ENCODE measurements around the gene TICAM1. TPM values are rescaled to one million over a fixed set of nuclear protein-coding genes. Genes with fewer than 3 reads are reported as not detected.

Gene TICAM1
- total RNA-seq (1 to 10 TPM; 5.8 to 6.9 (median 6.7) TPM), polyA plus RNA-seq (5.3 TPM)
- long read RNA-seq, donor 1, partial matches to known transcripts: 0 of 5 reads
- long read RNA-seq, donor 1, other reads (novel, unspliced or antisense): 5 of 5 reads
- long read RNA-seq, donor 2, transcript TICAM1-201 (2 exons, 2,676 nt): major isoform, 5 of 6 reads
- long read RNA-seq, donor 2, partial matches to known transcripts: 0 of 6 reads
- long read RNA-seq, donor 2, other reads (novel, unspliced or antisense): 1 of 6 reads
- long read RNA-seq, donor 3, partial matches to known transcripts: 0 of 5 reads
- long read RNA-seq, donor 3, other reads (novel, unspliced or antisense): 5 of 5 reads
- long read RNA-seq, donor 4, partial matches to known transcripts: 0 of 5 reads
- long read RNA-seq, donor 4, other reads (novel, unspliced or antisense): 3 of 5 reads

DNA sequence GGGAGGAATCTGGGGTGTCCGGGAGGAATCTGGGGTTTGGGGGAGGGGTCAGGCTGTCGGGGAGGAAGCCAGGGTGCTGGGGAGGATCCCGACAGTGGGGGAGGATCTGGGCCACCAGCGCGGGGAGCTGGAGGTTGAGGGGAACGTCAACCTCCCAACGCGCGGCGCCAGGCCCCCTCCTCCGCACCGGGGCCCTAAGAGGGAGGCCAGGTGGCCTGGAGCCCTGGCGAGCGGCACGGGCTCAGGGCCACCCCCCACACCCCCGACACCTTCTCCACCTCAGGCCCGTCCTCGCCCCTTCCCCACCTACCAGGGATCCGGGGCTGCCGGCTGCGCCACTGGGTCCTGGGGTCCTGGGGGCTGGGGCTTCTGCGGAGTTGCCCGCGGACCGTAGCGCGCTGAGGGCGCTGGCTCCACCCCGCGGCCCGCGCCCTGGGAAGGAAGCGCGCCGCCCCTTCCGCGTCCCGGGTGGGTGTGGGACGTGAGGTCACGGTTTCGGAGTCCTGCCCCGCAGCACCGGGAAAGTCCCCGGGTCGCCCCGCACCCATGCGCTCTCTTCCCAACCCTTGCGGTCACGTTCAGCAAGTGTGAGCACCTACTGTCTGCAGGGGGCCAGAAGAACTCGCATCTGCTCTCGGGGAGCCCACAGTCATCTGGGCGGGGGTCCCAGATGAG is at the start of gene TICAM1:
Gene TICAM1 (minus strand): TSS at position 409 of the 675 bp plus-strand sequence. CDS start 13,335 bp downstream, outside the sequence.
- Histone ChIP-seq H3K27ac (ENCODE audit: low read length) (peak within 1 kb of the TSS; percentile 95), H3K4me3 (ENCODE audit: low read length) (peak within 1 kb of the TSS; percentile 94), H3K9me3 (ENCODE audit: control insufficient read depth, low read length) (no peaks in the 10 kb centered on the region), H3K4me1 (ENCODE audit: control insufficient read depth, insufficient read depth, low read length) (peaks cover 3% of the 10 kb centered on the region), H3K27me3 (ENCODE audit: control insufficient read depth, insufficient read depth) (no peaks in the 10 kb centered on the region)
- intact Hi-C loops (cut with DNase I): no loop called here
- ATAC-seq (peak; percentile 97 to 98), DNase-seq (peak; percentile 80 to 93 (median 92))
- under 1% methylated on average over 52 of the region's 52 CpGs for WGBS

DNA sequence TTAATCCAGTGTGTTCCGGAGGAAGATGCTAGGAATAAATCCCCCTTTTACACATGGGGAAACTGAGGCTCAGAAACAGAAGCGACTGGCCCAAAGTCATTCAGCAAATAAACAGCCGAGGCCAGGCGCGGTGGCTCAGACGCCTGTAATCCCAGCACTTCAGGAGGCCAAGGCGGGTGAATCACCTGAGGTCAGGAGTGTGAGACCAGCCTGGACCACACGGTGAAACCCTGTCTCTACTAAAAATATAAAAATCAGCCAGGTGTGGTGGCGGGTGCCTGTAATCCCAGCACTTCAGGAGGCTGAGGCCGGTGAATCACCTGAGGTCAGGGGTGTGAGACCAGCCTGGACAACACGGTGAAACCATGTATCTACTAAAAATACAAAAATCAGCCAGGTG is 47.5 kb upstream of the TICAM1 start:
- no peak overlapping the region for H3K4me3 ChIP-seq (ENCODE audit: low read length)
- no peaks in the 10 kb centered on the region for H3K4me1 ChIP-seq (ENCODE audit: control insufficient read depth, insufficient read depth, low read length)
- no peak for ATAC-seq
- intact Hi-C loops (cut with DNase I): loop anchor here in 1 of 4 donors (5.0 kb wide), 1 partner anchor 33 kb away; no protein-coding TSS in a partner anchor
- H3K27ac ChIP-seq (ENCODE audit: low read length): no peak overlapping the region
- WGBS: 90% methylated on average over 11 of the region's 11 CpGs
- no peaks in the 10 kb centered on the region for H3K9me3 ChIP-seq (ENCODE audit: control insufficient read depth, low read length)
- H3K27me3 ChIP-seq (ENCODE audit: control insufficient read depth, insufficient read depth): no peaks in the 10 kb centered on the region
- no peak for DNase-seq

DNA sequence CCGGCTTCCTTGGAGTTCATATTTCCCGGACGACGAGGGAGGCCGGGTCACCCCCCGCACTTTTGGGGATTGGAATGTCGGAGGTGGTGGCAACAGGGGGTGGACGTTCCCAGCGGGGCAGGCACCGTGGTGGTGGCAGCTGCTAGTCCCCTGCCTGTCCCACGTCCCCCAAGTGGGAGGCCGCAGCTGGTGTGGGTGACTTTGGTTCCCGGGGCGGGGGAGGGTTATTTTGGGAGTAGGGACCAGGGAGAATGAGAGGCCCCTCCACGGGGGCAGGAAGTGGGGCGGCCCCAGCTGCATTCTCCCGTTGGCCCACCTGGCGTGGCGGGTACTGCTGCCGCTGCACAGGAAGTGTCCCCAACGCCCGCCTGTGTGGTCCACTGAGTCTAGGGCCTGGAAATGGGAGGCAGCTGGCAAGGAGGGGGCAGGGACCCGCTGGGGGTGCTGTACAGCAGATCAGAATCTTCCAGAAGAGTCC is 47.0 kb upstream of the TICAM1 start:
- Histone ChIP-seq H3K9me3 (ENCODE audit: control insufficient read depth, low read length) (no peaks in the 10 kb centered on the region), H3K27ac (ENCODE audit: low read length) (peak overlapping the region; percentile 30), H3K27me3 (ENCODE audit: control insufficient read depth, insufficient read depth) (no peaks in the 10 kb centered on the region), H3K4me3 (ENCODE audit: low read length) (no peak overlapping the region), H3K4me1 (ENCODE audit: control insufficient read depth, insufficient read depth, low read length) (no peaks in the 10 kb centered on the region)
- WGBS: 35% methylated on average over 23 of the region's 23 CpGs
- intact Hi-C loops (cut with DNase I): loop anchor here in 1 of 4 donors (5.0 kb wide), 1 partner anchor 34 kb away; no protein-coding TSS in a partner anchor
- ATAC-seq: peak; percentile 56 to 66
- peak in 1 of 3 donors; percentile 61 for DNase-seq

DNA sequence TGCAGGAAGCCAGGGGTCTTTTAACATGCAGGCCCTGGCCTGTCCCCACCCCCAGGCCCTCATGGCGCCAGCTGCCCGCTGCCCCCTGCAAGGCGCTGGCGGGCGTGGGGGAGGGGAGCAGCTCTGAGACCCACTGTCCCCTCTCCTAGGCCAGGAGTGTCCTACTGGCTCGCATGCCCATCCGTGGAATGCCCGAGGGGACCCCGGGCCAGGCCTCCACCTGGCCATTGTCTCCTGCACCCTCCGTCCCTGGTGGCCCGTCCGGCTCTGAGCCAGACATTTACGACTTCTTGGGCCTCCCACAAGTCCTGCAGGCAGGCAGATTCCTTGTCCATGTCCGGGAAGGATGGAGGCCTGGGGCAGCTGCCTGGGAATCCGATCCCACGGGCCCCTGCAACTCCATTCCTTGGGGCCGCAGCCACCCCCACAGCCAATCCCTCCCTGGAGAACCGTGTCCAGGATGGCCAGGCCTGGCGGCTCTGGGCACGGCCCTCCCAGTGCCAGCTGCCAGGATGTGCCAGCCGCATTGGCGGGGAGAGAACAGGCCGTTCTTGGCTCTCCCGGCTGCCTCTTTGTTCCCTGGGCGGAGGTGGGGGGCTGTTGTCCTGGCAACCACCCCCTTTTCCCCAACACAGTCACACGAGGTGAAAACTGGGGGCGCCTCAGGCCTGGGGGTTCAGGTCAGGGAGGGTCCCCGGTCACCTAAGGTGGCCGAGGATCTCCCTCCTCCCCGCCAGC is 46.4 kb upstream of the TICAM1 start:
- H3K4me3 ChIP-seq (ENCODE audit: low read length): no peak overlapping the region
- H3K27me3 ChIP-seq (ENCODE audit: control insufficient read depth, insufficient read depth): no peaks in the 10 kb centered on the region
- DNase-seq (peak; percentile 31 to 72 (median 62)), ATAC-seq (peak; percentile 76 to 87)
- intact Hi-C loops (cut with DNase I): loop anchor here in 1 of 4 donors (5.0 kb wide), 1 partner anchor 34 kb away; no protein-coding TSS in a partner anchor
- 51% methylated on average over 30 of the region's 30 CpGs for WGBS
- no peaks in the 10 kb centered on the region for H3K9me3 ChIP-seq (ENCODE audit: control insufficient read depth, low read length)
- peak overlapping the region; percentile 30 for H3K27ac ChIP-seq (ENCODE audit: low read length)
- H3K4me1 ChIP-seq (ENCODE audit: control insufficient read depth, insufficient read depth, low read length): no peaks in the 10 kb centered on the region

DNA sequence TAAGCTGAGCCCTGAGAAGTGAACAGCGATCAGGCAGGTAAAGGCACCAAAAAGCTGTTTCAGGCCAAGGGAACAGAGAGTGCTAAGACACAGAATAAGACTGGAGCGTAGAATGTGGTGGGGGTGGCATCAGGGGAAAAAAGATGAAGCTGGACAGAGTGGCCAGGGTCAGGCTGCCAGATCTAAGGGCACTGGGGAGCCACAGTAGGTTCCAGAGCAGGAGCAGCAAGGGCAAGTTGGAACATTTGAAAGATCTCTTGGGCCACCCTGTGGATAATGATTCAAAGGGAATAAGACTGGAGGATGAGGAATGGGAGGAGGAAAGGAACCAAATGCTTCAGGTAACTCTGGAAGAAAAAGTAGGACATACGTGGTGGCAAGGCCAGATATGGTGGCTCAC is 42.4 kb upstream of the TICAM1 start:
- Histone ChIP-seq H3K4me1 (ENCODE audit: control insufficient read depth, insufficient read depth, low read length) (no peaks in the 10 kb centered on the region), H3K4me3 (ENCODE audit: low read length) (no peak overlapping the region), H3K9me3 (ENCODE audit: control insufficient read depth, low read length) (no peaks in the 10 kb centered on the region), H3K27me3 (ENCODE audit: control insufficient read depth, insufficient read depth) (no peaks in the 10 kb centered on the region), H3K27ac (ENCODE audit: low read length) (no peak overlapping the region)
- ATAC-seq (no peak), DNase-seq (no peak)
- intact Hi-C loops (cut with DNase I): loop anchor here in 3 of 4 donors (2.0 to 5.0 kb wide), 3 partner anchors 38 to 158 kb away; no protein-coding TSS in a partner anchor
- WGBS: 95% methylated on average over 3 of the region's 3 CpGs

DNA sequence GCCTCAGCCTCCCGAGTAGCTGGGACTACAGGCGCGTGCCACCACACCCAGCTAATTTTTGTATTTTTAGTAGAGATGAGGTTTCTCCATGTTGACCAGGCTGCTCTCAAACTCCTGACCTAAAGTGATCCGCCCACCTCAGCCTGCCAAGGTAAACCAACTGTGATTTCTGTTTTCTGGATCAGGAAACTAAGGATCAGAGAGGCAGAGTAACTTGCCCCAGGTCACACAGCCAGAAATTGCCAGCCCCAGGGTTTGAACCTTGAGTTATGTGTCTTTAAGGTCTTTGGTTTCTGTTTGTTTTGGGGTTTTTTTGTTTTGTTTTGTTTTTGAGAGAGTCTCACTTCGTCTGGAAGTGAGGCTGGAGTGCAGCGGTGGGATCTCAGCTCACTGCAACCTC is 40.2 kb upstream of the TICAM1 start:
- WGBS: 78% methylated on average over 6 of the region's 6 CpGs
- H3K9me3 ChIP-seq (ENCODE audit: control insufficient read depth, low read length): no peaks in the 10 kb centered on the region
- H3K27me3 ChIP-seq (ENCODE audit: control insufficient read depth, insufficient read depth): no peaks in the 10 kb centered on the region
- H3K4me1 ChIP-seq (ENCODE audit: control insufficient read depth, insufficient read depth, low read length): peaks cover 1% of the 10 kb centered on the region
- no peak overlapping the region for H3K27ac ChIP-seq (ENCODE audit: low read length)
- DNase-seq (no peak), ATAC-seq (no peak)
- H3K4me3 ChIP-seq (ENCODE audit: low read length): no peak overlapping the region
- intact Hi-C loops (cut with DNase I): loop anchor here in 3 of 4 donors (2.0 to 5.0 kb wide), 3 partner anchors 41 to 161 kb away; no protein-coding TSS in a partner anchor

DNA sequence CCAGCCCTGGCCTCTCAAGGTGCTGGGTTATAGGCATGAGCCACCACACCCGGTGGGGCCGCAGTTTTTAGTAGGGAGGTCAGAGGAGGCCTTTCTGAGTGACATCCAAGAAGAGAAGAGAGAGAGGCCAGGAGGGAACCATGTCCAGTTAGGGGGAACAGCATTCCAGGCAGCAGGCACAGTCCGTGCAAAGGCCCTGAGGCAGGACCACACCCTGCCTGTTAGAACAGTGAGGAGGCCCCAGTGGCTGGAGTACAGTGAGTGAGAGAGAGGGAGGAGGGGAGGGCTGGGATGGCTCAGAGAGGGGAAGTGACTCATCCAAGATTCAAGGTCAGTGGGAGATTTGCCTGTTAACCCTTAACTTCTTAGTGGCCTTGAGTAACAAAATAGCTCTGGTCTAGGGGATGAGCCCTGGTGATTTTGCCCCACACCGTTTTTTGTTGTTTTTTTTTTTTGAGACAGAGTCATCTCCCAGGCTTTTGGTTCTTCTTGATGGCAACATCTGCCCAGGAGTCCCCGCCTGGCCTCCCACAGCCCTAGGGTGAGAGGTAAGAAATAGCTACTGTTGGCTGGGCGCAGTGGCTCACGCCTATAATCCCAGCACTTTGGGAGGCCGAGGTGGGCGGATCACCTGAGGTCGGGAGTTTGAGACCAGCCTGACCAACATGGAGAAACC is 38.7 kb upstream of the TICAM1 start:
- ATAC-seq: peak; percentile 10 to 30
- Histone ChIP-seq H3K4me1 (ENCODE audit: control insufficient read depth, insufficient read depth, low read length) (peaks cover 4% of the 10 kb centered on the region), H3K27ac (ENCODE audit: low read length) (no peak overlapping the region), H3K27me3 (ENCODE audit: control insufficient read depth, insufficient read depth) (no peaks in the 10 kb centered on the region), H3K9me3 (ENCODE audit: control insufficient read depth, low read length) (no peaks in the 10 kb centered on the region), H3K4me3 (ENCODE audit: low read length) (no peak overlapping the region)
- 76% methylated on average over 10 of the region's 10 CpGs for WGBS
- intact Hi-C loops (cut with DNase I): loop anchor here in 2 of 4 donors (5.0 kb wide), 2 partner anchors 42 to 162 kb away; no protein-coding TSS in a partner anchor
- peak in 2 of 3 donors; percentile 61 to 67 for DNase-seq

DNA sequence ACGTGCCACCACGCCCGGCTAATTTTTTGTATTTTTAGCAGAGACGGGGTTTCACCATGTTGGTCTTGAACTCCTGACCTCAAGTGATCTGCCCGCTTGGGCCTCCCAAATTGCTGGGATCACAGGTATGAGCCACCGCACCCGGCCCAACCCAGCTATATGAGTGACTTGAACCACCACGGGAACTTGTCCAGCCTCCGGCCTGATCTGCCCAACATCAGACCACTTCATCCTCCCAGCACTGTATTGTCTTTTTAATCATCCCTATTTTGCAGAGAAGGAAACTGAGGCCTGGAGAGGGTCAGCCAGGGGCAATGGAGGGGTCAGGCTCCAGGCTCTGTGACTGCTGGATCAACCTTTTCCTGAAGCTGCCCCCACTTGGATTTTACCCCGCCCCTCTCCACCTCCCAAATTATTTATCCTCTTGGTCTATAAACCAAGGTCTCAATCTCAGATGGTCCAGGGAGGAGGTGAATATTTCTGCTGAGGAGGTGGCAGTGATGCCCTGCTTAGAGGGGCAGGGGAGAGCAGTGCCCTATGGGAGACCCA is 36.8 kb upstream of the TICAM1 start:
- Histone ChIP-seq H3K9me3 (ENCODE audit: control insufficient read depth, low read length) (no peaks in the 10 kb centered on the region), H3K27ac (ENCODE audit: low read length) (no peak overlapping the region), H3K4me3 (ENCODE audit: low read length) (no peak overlapping the region), H3K4me1 (ENCODE audit: control insufficient read depth, insufficient read depth, low read length) (peaks cover 4% of the 10 kb centered on the region), H3K27me3 (ENCODE audit: control insufficient read depth, insufficient read depth) (no peaks in the 10 kb centered on the region)
- DNase-seq (no peak), ATAC-seq (no peak)
- WGBS: 71% methylated on average over 10 of the region's 10 CpGs
- intact Hi-C loops (cut with DNase I): loop anchor here in 1 of 4 donors (5.0 kb wide), 1 partner anchor 169 kb away; no protein-coding TSS in a partner anchor

DNA sequence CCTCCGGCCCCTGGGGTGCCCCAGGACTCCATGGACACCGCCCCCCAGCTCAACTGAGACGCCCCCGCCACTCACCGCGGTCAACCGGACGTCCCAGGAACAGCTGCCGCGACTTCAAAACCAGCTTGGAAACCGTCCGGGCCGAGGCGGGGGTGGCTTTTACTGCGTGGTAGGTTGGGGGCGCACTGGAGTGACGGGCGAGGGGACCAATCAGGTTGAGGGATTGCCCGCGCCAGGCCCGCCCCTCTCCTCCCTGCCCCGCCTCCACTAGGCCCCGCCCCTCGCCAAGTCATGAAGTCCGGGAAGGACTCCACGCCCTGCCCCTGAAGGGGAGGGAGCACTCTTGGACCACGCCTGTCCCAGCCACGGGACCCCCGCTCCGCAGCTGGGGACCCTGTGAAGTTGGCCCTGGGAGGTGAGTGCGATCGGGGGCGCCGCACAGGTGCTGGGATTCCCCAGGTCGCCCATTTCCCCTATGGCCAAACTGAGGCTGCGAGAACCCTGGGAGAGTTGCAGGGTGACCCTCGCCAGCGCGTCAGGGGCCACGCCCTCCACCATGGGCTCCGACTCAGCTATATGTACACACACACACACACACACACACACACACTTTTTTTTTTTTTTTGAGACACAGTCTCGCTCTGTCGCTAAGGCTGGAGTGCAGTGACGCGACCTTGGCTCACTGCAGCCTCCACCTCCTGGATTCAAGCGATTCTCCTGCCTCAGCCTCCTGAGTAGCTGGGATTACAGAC is 36.2 kb upstream of the TICAM1 start, which contains the start of gene PLIN3:
Gene PLIN3 (minus strand): TSS at position 134 of the 752 bp plus-strand sequence. CDS start 6,273 bp downstream, outside the sequence.
- peak; percentile 98 for ATAC-seq
- Histone ChIP-seq H3K27me3 (ENCODE audit: control insufficient read depth, insufficient read depth) (no peaks in the 10 kb centered on the region), H3K4me1 (ENCODE audit: control insufficient read depth, insufficient read depth, low read length) (peaks cover 4% of the 10 kb centered on the region), H3K4me3 (ENCODE audit: low read length) (peak within 1 kb of the TSS; percentile 79), H3K27ac (ENCODE audit: low read length) (peak within 1 kb of the TSS; percentile 27), H3K9me3 (ENCODE audit: control insufficient read depth, low read length) (no peaks in the 10 kb centered on the region)
- 5% methylated on average over 46 of the region's 46 CpGs for WGBS
- DNase-seq: peak; percentile 98 to 99 (median 99)
- intact Hi-C loops (cut with DNase I): loop anchor here in 1 of 4 donors (5.0 kb wide), 1 partner anchor 170 kb away; no protein-coding TSS in a partner anchor

Data from right cardiac atrium (tissue), 5 donors.